Activated naive CD8-positive, alpha-beta T cell treated with anti-CD3 and anti-CD28 coated beads, Interleukin-2, amount 50 U/mL, for 24 hours (primary cell): ENCODE results near the gene ABCA8.
"Not testable (repeated sequence)": the region's sequence is repeated elsewhere in the genome, so short reads cannot be mapped to it uniquely, and the experiment has no call there.

Source experiments
- ATAC-seq: fragments of 150-1000 bp; cut with Tn5 transposase; one replicate; pipeline ENCODE4 v1.10.0; 2021
- DNase-seq: peaks from one replicate; pipeline ENCODE4 v3.0.0; 2021
- H3K27ac Mint-ChIP-seq: one replicate; pipeline ENCODE4 v1.8.0; 2021; ENCODE audit warnings: mild to moderate bottlenecking, mixed read lengths
- H3K27me3 Mint-ChIP-seq: one replicate; pipeline ENCODE4 v1.8.0; 2021; ENCODE audit warnings: mixed read lengths
- H3K36me3 Mint-ChIP-seq: one replicate; pipeline ENCODE4 v1.8.0; 2021; ENCODE audit warnings: low read depth, mixed read lengths
- H3K4me1 Mint-ChIP-seq: one replicate; pipeline ENCODE4 v1.8.0; 2021; ENCODE audit warnings: mixed read lengths
- H3K4me3 Mint-ChIP-seq: one replicate; pipeline ENCODE4 v1.8.0; 2021; ENCODE audit warnings: mild to moderate bottlenecking, moderate library complexity, mixed read lengths
- H3K9me3 Mint-ChIP-seq: one replicate; pipeline ENCODE4 v1.8.0; 2021; ENCODE audit warnings: mixed read lengths

Gene ABCA8

GRCh38 chr17:68953340-68953997 lies 1.7 kb downstream of the ABCA8 start:
- DNase-seq (no peak), ATAC-seq (no peak)
- no peak overlapping the region for H3K4me3 Mint-ChIP-seq

GRCh38 chr17:68950725-68951124 lies 4.5 kb downstream of the ABCA8 start:
- Mint-ChIP-seq H3K9me3 (no peaks in the 10 kb centered on the region), H3K27me3 (no peaks in the 10 kb centered on the region), H3K4me3 (no peak overlapping the region), H3K27ac (no peak overlapping the region), H3K4me1 (no peaks in the 10 kb centered on the region), H3K36me3 (no peaks in the 10 kb centered on the region)
- ATAC-seq = no peak
- no peak for DNase-seq

More at GRCh38 chr17:68953340-68953997, 1.7 kb downstream of the ABCA8 start:
- H3K9me3 Mint-ChIP-seq = no peaks in the 10 kb centered on the region
- H3K36me3 Mint-ChIP-seq = no peaks in the 10 kb centered on the region
- H3K4me1 Mint-ChIP-seq = no peaks in the 10 kb centered on the region
- H3K27me3 Mint-ChIP-seq = peaks cover 2% of the 10 kb centered on the region
- no peak overlapping the region for H3K27ac Mint-ChIP-seq

GRCh38 chr17:68947868-68948267 lies 7.3 kb downstream of the ABCA8 start:
- ATAC-seq, DNase-seq, H3K4me1 Mint-ChIP-seq, H3K36me3 Mint-ChIP-seq, H3K4me3 Mint-ChIP-seq, H3K27ac Mint-ChIP-seq, H3K9me3 Mint-ChIP-seq, H3K27me3 Mint-ChIP-seq: not testable (repeated sequence)

- H3K9me3 Mint-ChIP-seq = no peaks in the 10 kb centered on the region
- H3K4me1 Mint-ChIP-seq = no peaks in the 10 kb centered on the region
- H3K27me3 Mint-ChIP-seq = peaks cover 1% of the 10 kb centered on the region
- H3K27ac Mint-ChIP-seq = no peak overlapping the region
- no peak overlapping the region for H3K4me3 Mint-ChIP-seq
- no peak for DNase-seq
- no peaks in the 10 kb centered on the region for H3K36me3 Mint-ChIP-seq
- ATAC-seq = no peak
Measured at GRCh38 chr17:68944435-68945035, 10.7 kb downstream of the ABCA8 start.

GRCh38 chr17:68943812-68944182 lies 11.4 kb downstream of the ABCA8 start:
- not testable (repeated sequence) for H3K27ac Mint-ChIP-seq, H3K4me1 Mint-ChIP-seq, H3K36me3 Mint-ChIP-seq, H3K27me3 Mint-ChIP-seq, DNase-seq, H3K4me3 Mint-ChIP-seq, H3K9me3 Mint-ChIP-seq, ATAC-seq

- Mint-ChIP-seq H3K4me3 (no peak overlapping the region), H3K4me1 (no peaks in the 10 kb centered on the region), H3K9me3 (no peaks in the 10 kb centered on the region), H3K27me3 (peaks cover 1% of the 10 kb centered on the region), H3K36me3 (no peaks in the 10 kb centered on the region), H3K27ac (no peak overlapping the region)
- no peak for DNase-seq
- ATAC-seq = no peak
Measured at GRCh38 chr17:68943123-68943811, 11.9 kb downstream of the ABCA8 start.

- H3K27ac Mint-ChIP-seq = no peak overlapping the region
- H3K36me3 Mint-ChIP-seq = no peaks in the 10 kb centered on the region
- peaks cover 1% of the 10 kb centered on the region for H3K27me3 Mint-ChIP-seq
- no peak overlapping the region for H3K4me3 Mint-ChIP-seq
- no peaks in the 10 kb centered on the region for H3K4me1 Mint-ChIP-seq
- no peaks in the 10 kb centered on the region for H3K9me3 Mint-ChIP-seq
- ATAC-seq (no peak), DNase-seq (no peak)
Measured at GRCh38 chr17:68942389-68942788, 12.8 kb downstream of the ABCA8 start.

GRCh38 chr17:68941761-68942160 lies 13.4 kb downstream of the ABCA8 start:
- Mint-ChIP-seq H3K4me1 (no peaks in the 10 kb centered on the region), H3K36me3 (no peaks in the 10 kb centered on the region), H3K4me3 (no peak overlapping the region), H3K27me3 (peaks cover 1% of the 10 kb centered on the region), H3K9me3 (no peaks in the 10 kb centered on the region), H3K27ac (no peak overlapping the region)
- DNase-seq = no peak
- no peak for ATAC-seq

- no peak overlapping the region for H3K4me3 Mint-ChIP-seq
- no peaks in the 10 kb centered on the region for H3K9me3 Mint-ChIP-seq
Measured at GRCh38 chr17:68939195-68939594, 16.0 kb downstream of the ABCA8 start.

GRCh38 chr17:68937890-68938514 lies 17.2 kb downstream of the ABCA8 start:
- no peaks in the 10 kb centered on the region for H3K27me3 Mint-ChIP-seq
- no peak for DNase-seq
- ATAC-seq = no peak
- H3K27ac Mint-ChIP-seq = no peak overlapping the region
- H3K9me3 Mint-ChIP-seq = no peaks in the 10 kb centered on the region
- H3K4me3 Mint-ChIP-seq = no peak overlapping the region
- no peaks in the 10 kb centered on the region for H3K4me1 Mint-ChIP-seq
- no peaks in the 10 kb centered on the region for H3K36me3 Mint-ChIP-seq

More at GRCh38 chr17:68939195-68939594, 16.0 kb downstream of the ABCA8 start:
- no peak overlapping the region for H3K27ac Mint-ChIP-seq
- no peaks in the 10 kb centered on the region for H3K36me3 Mint-ChIP-seq
- no peaks in the 10 kb centered on the region for H3K27me3 Mint-ChIP-seq
- DNase-seq = no peak
- no peaks in the 10 kb centered on the region for H3K4me1 Mint-ChIP-seq
- no peak for ATAC-seq

GRCh38 chr17:68927516-68927915 lies 27.7 kb downstream of the ABCA8 start:
- Mint-ChIP-seq H3K36me3 (no peaks in the 10 kb centered on the region), H3K4me1 (no peaks in the 10 kb centered on the region), H3K9me3 (no peaks in the 10 kb centered on the region), H3K27me3 (peaks cover 4% of the 10 kb centered on the region), H3K4me3 (no peak overlapping the region), H3K27ac (no peak overlapping the region)
- DNase-seq = no peak
- ATAC-seq = no peak

GRCh38 chr17:68924793-68925720 lies 30.1 kb downstream of the ABCA8 start:
- no peak overlapping the region for H3K27ac Mint-ChIP-seq
- H3K4me1 Mint-ChIP-seq = no peaks in the 10 kb centered on the region
- H3K36me3 Mint-ChIP-seq = no peaks in the 10 kb centered on the region
- H3K9me3 Mint-ChIP-seq = no peaks in the 10 kb centered on the region
- no peak overlapping the region for H3K4me3 Mint-ChIP-seq
- DNase-seq (no peak), ATAC-seq (no peak)
- H3K27me3 Mint-ChIP-seq = peaks cover under 1% of the 10 kb centered on the region

- ATAC-seq = no peak
- H3K27ac Mint-ChIP-seq = no peak overlapping the region
- no peaks in the 10 kb centered on the region for H3K36me3 Mint-ChIP-seq
- no peaks in the 10 kb centered on the region for H3K4me1 Mint-ChIP-seq
- DNase-seq = no peak
- no peak overlapping the region for H3K4me3 Mint-ChIP-seq
- H3K27me3 Mint-ChIP-seq = peaks cover 1% of the 10 kb centered on the region
- H3K9me3 Mint-ChIP-seq = peaks cover 11% of the 10 kb centered on the region
Measured at GRCh38 chr17:68910789-68911431, 44.3 kb downstream of the ABCA8 start.

- Mint-ChIP-seq H3K36me3 (no peaks in the 10 kb centered on the region), H3K27ac (no peak overlapping the region), H3K27me3 (peaks cover 1% of the 10 kb centered on the region), H3K4me3 (no peak overlapping the region), H3K9me3 (peaks cover 11% of the 10 kb centered on the region), H3K4me1 (no peaks in the 10 kb centered on the region)
- no peak for ATAC-seq
- DNase-seq = no peak
Measured at GRCh38 chr17:68910251-68910705, 44.9 kb downstream of the ABCA8 start.
